GM12892 (cell line): ENCODE results near the gene SOX6.

ENCODE experiments used
- DNase-seq: peaks from one replicate; pipeline ENCODE4 v3.0.0; 2011; ENCODE audit not compliant: insufficient read length
- FAIRE-seq: peaks from 2 replicates; lab custom pipeline; 2011; peaks lifted over from hg19 to GRCh38; lab: Jason Lieb, UNC
- POLR2A ChIP-seq: IDR thresholded peaks from 2 replicates; pipeline ENCODE4 v1.6.1; 2011; ENCODE audit warnings: low read depth, low read length, control low read depth
- POLR2AphosphoS5 ChIP-seq: IDR thresholded peaks from 2 replicates; pipeline ENCODE4 v1.6.1; 2011; ENCODE audit warnings: low read depth, low read length, control low read depth
- TAF1 ChIP-seq: IDR thresholded peaks from 2 replicates; pipeline ENCODE4 v1.6.1; 2011; ENCODE audit warnings: low read depth, mild to moderate bottlenecking, control low read depth, low read length, borderline replicate concordance

Gene SOX6

DNA sequence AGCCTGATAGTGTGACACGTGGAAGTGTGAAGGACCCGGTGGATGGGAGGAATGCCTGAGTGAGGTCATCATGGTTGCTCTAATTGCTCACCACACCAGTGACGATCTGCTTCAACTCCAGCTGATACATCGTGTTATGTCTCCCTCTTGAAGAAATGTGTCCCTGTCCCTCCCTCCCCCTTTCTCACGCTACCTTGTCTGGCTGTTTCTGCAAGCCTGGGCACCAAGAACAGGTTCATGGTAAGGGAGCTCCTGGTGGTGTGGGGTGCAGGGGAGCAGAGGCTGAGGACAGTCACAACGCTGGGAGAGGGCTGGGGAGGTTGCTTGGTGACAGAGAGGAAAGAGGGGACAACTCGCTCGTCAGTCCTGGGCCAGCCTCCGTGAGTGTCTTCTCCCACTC lies 413.4 kb downstream of the SOX6 start:
- FAIRE-seq (no peak), DNase-seq (no peak)
- TF ChIP-seq TAF1 (no peak), POLR2A (no peak), POLR2AphosphoS5 (no peak)

GRCh38 chr11:15942126-15942525 lies 414.2 kb downstream of the SOX6 start:
- DNase-seq (no peak), FAIRE-seq (no peak)
- TF ChIP-seq POLR2AphosphoS5 = no peak
- no peak for TF ChIP-seq TAF1
- TF ChIP-seq POLR2A = no peak

DNA sequence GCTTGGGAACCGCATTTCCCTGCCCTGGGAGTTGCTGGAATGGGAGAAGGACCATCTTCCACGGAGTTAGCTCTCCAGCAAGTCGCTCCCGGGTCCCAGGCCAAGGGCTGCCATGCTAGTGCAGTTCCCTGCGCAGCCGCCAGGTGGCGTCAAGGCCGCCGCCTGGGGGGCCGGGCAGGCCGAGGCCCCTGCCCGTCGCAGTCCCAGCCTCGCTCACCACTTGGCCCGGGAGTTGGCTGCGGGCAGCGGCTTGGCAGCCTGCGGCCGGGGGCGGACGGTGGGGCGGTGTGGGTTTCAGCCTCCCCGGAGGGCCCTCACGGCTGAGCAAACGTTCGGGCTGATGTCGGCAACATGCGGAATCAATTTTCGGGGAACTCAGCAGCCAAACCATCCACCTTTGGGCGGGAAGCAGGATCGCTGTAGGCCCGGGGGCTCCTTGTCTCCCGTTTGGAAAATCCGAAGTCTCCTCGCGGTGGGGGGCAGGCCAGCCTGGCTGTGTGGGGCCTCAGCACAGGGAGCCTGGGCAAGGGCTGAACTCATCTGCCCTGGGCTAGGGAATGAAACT lies 415.1 kb downstream of the SOX6 start:
- peak; percentile 63 for DNase-seq
- FAIRE-seq = no peak
- no peak for TF ChIP-seq POLR2AphosphoS5
- TF ChIP-seq TAF1 = no peak
- no peak for TF ChIP-seq POLR2A

GRCh38 chr11:15940462-15941205 lies 415.7 kb downstream of the SOX6 start:
- DNase-seq (no peak), FAIRE-seq (no peak)
- TF ChIP-seq POLR2A (no peak), TAF1 (no peak), POLR2AphosphoS5 (no peak)

GRCh38 chr11:15938983-15939382 lies 417.4 kb downstream of the SOX6 start:
- no peak for TF ChIP-seq POLR2AphosphoS5
- TF ChIP-seq POLR2A = no peak
- no peak for TF ChIP-seq TAF1
- no peak for DNase-seq
- FAIRE-seq = no peak

GRCh38 chr11:15938121-15938611 lies 418.2 kb downstream of the SOX6 start:
- FAIRE-seq = no peak
- DNase-seq = no peak
- TF ChIP-seq POLR2AphosphoS5 (no peak), POLR2A (no peak), TAF1 (no peak)

GRCh38 chr11:15937601-15938120 lies 418.7 kb downstream of the SOX6 start:
- DNase-seq (no peak), FAIRE-seq (no peak)
- TF ChIP-seq POLR2A (no peak), POLR2AphosphoS5 (no peak), TAF1 (no peak)

DNA sequence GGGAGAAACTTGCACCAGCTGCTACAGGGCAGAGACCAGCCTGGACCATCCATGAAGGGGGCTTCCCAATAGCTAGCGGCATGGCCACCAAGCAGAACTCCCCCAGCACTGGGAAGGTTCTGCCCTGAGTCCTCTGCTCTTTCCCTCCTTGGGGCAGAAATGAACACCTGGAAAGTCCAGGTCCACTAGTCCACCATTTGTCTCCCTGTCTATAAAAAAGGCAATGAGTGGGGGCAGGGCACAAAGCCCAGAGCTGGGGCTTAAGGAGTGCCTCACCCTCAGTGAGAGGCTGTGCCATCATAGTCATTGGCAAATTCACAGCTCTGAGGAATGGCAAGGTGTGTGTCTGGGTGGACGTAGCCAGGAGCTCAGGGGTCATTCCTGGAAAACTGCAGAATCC lies 420.3 kb downstream of the SOX6 start:
- no peak for FAIRE-seq
- no peak for DNase-seq
- no peak for TF ChIP-seq POLR2AphosphoS5
- TF ChIP-seq TAF1 = no peak
- no peak for TF ChIP-seq POLR2A

DNA sequence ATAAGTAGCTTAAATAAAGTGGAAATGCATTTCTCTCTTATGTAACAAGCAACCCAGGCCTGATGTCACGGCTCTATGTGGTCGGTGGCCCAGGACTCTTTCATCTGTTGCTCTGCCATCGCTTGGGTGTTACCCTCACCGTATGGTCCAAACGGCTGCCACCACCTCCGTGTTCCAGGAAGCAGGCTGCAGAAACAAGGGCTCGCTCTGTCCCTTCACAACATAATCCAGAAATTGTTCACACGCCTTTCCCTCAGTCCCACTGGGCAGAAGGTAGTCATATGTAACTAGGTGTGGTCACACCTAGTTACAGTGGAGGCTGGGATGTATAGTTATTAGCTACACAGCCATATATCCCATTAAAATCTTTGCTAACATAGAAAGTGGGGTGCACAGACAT lies 421.0 kb downstream of the SOX6 start:
- FAIRE-seq = no peak
- TF ChIP-seq POLR2AphosphoS5 = no peak
- no peak for DNase-seq

GRCh38 chr11:15933886-15934625 lies 422.3 kb downstream of the SOX6 start:
- TF ChIP-seq TAF1 = no peak
- TF ChIP-seq POLR2AphosphoS5 = no peak
- TF ChIP-seq POLR2A = no peak
- DNase-seq (no peak), FAIRE-seq (no peak)

DNA sequence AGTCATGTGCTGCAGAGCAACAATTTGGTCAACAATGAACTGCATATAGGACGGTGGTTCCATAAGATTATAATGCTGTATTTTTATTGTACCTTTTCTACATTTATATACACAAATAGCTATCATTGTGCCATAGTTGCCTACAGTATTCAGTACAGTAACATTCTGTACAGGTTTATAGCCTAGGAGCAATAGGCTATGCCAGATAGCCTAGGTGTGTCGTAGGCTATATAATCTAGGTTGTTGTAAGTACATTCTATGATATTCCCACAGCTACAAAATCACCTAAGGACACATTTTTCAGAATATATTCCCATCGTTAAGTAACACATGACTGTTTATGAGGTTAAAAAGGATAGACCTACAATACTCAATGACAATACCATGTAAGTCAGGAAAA lies 423.9 kb downstream of the SOX6 start:
- TF ChIP-seq POLR2A (no peak), TAF1 (no peak), POLR2AphosphoS5 (no peak)
- no peak for FAIRE-seq
- DNase-seq = no peak

DNA sequence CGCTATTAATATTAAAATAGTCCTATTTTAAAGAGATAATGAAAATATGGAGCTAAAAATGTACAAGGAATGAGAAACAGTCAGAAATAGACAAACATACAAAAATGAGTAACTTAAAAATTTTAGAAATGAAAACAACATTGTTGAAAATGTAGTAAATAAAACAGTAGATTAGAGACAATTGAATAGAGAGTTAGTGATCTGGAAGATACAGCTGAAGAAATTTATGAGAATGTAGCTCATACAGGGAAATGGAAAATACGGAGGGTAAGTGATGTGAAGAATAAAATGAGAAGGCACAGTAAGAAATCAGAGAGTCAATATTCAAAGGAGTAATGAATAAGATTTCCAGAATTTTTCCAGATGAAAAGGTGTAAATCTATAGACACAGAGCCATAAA lies 424.8 kb downstream of the SOX6 start:
- DNase-seq (no peak), FAIRE-seq (no peak)
- TF ChIP-seq POLR2AphosphoS5 (no peak), POLR2A (no peak), TAF1 (no peak)
